BLaER1 (cell line): Measurements from ENCODE around the gene DOCK7.
"Not testable (repeated sequence)": the region's sequence is repeated elsewhere in the genome, so short reads cannot be mapped to it uniquely, and the experiment has no call there.

Experiments
- H3K27ac ChIP-seq: shearing (Covaris generic); formaldehyde crosslinking; 2 replicates; pipeline ENCODE4 v1.8.1; 2022
- H3K27me3 ChIP-seq: shearing (Covaris generic); formaldehyde crosslinking; 2 replicates; pipeline ENCODE4 v1.8.1; 2022
- H3K36me3 ChIP-seq: shearing (Covaris generic); formaldehyde crosslinking; 2 replicates; pipeline ENCODE4 v1.8.1; 2022
- H3K4me1 ChIP-seq: shearing (Covaris generic); formaldehyde crosslinking; 2 replicates; pipeline ENCODE4 v1.8.1; 2022
- H3K4me2 ChIP-seq: shearing (Covaris generic); formaldehyde crosslinking; 2 replicates; pipeline ENCODE4 v1.8.1; 2022
- H3K4me3 ChIP-seq: shearing (Covaris generic); formaldehyde crosslinking; 2 replicates; pipeline ENCODE4 v1.8.1; 2022
- H3K9ac ChIP-seq: shearing (Covaris generic); formaldehyde crosslinking; 2 replicates; pipeline ENCODE4 v1.8.1; 2022
- H3K9me3 ChIP-seq: shearing (Covaris generic); formaldehyde crosslinking; 2 replicates; pipeline ENCODE4 v1.8.1; 2022
- H4K20me1 ChIP-seq: shearing (Covaris generic); formaldehyde crosslinking; 2 replicates; pipeline ENCODE4 v1.8.1; 2022
- Cebpa-rat ChIP-seq: shearing (Covaris generic); IDR thresholded peaks from 2 replicates; pipeline ENCODE4 v1.8.1; 2022

The DOCK7 gene

GRCh38 chr1:62544570-62544969 lies 143.6 kb downstream of the DOCK7 start:
- Histone ChIP-seq H3K27me3 (no peaks in the 10 kb centered on the region), H3K36me3 (peaks cover 18% of the 10 kb centered on the region), H3K4me3 (no peak overlapping the region), H3K4me1 (no peaks in the 10 kb centered on the region), H4K20me1 (no peaks in the 10 kb centered on the region), H3K4me2 (no peak overlapping the region), H3K27ac (no peak overlapping the region), H3K9me3 (no peaks in the 10 kb centered on the region), H3K9ac (no peak overlapping the region)
- no peak for TF ChIP-seq Cebpa-rat

- Histone ChIP-seq H3K4me1 (no peaks in the 10 kb centered on the region), H3K4me2 (no peak overlapping the region), H3K27me3 (no peaks in the 10 kb centered on the region), H3K9ac (no peak overlapping the region), H3K36me3 (peaks cover 36% of the 10 kb centered on the region), H3K4me3 (no peak overlapping the region), H3K27ac (no peak overlapping the region), H4K20me1 (no peaks in the 10 kb centered on the region), H3K9me3 (no peaks in the 10 kb centered on the region)
- TF ChIP-seq Cebpa-rat = no peak
These were observed 147.1 kb downstream of the DOCK7 start for GRCh38 chr1:62541048-62541447.

GRCh38 chr1:62539028-62539447 lies 149.1 kb downstream of the DOCK7 start:
- Histone ChIP-seq H3K36me3 (peaks cover 50% of the 10 kb centered on the region), H3K9ac (no peak overlapping the region), H3K4me3 (no peak overlapping the region)

GRCh38 chr1:62536865-62537264 lies 151.3 kb downstream of the DOCK7 start:
- Histone ChIP-seq H3K9ac (no peak overlapping the region), H3K4me2 (no peak overlapping the region), H3K4me1 (no peaks in the 10 kb centered on the region), H3K4me3 (no peak overlapping the region), H4K20me1 (no peaks in the 10 kb centered on the region), H3K9me3 (no peaks in the 10 kb centered on the region), H3K27me3 (no peaks in the 10 kb centered on the region), H3K27ac (no peak overlapping the region), H3K36me3 (peaks cover 61% of the 10 kb centered on the region)
- TF ChIP-seq Cebpa-rat = no peak

More at GRCh38 chr1:62539028-62539447, 149.1 kb downstream of the DOCK7 start:
- H3K9me3 ChIP-seq = no peaks in the 10 kb centered on the region
- no peak overlapping the region for H3K27ac ChIP-seq
- no peaks in the 10 kb centered on the region for H4K20me1 ChIP-seq
- H3K4me1 ChIP-seq = no peaks in the 10 kb centered on the region
- no peaks in the 10 kb centered on the region for H3K27me3 ChIP-seq
- H3K4me2 ChIP-seq = no peak overlapping the region
- no peak for TF ChIP-seq Cebpa-rat

GRCh38 chr1:62530516-62531154 lies 157.6 kb downstream of the DOCK7 start:
- TF ChIP-seq Cebpa-rat = no peak
- Histone ChIP-seq H3K36me3 (peaks cover 50% of the 10 kb centered on the region), H3K4me3 (no peak overlapping the region), H3K4me1 (no peaks in the 10 kb centered on the region), H3K4me2 (no peak overlapping the region), H3K9me3 (no peaks in the 10 kb centered on the region; the same call in 1 of the 2 replicates), H4K20me1 (no peaks in the 10 kb centered on the region), H3K9ac (no peak overlapping the region), H3K27me3 (no peaks in the 10 kb centered on the region), H3K27ac (no peak overlapping the region)

- no peak overlapping the region for H3K4me3 ChIP-seq
- no peak for TF ChIP-seq Cebpa-rat
- peaks cover 45% of the 10 kb centered on the region for H3K36me3 ChIP-seq
- no peaks in the 10 kb centered on the region for H3K27me3 ChIP-seq
- H3K9ac ChIP-seq = no peak overlapping the region
- no peaks in the 10 kb centered on the region for H4K20me1 ChIP-seq
- H3K4me1 ChIP-seq = no peaks in the 10 kb centered on the region
- H3K4me2 ChIP-seq = no peak overlapping the region
- H3K9me3 ChIP-seq = no peaks in the 10 kb centered on the region; the same call in 1 of the 2 replicates
- H3K27ac ChIP-seq = no peak overlapping the region
These were observed 159.0 kb downstream of the DOCK7 start for GRCh38 chr1:62529227-62529626.

- no peaks in the 10 kb centered on the region for H3K4me1 ChIP-seq
- no peak for TF ChIP-seq Cebpa-rat
- no peak overlapping the region for H3K9ac ChIP-seq
- H3K4me3 ChIP-seq = no peak overlapping the region
- no peaks in the 10 kb centered on the region; the same call in 1 of the 2 replicates for H3K9me3 ChIP-seq
- no peaks in the 10 kb centered on the region for H3K27me3 ChIP-seq
- H3K36me3 ChIP-seq = peaks cover 35% of the 10 kb centered on the region
- H3K4me2 ChIP-seq = no peak overlapping the region
- no peak overlapping the region for H3K27ac ChIP-seq
- no peaks in the 10 kb centered on the region for H4K20me1 ChIP-seq
These were observed 160.2 kb downstream of the DOCK7 start for GRCh38 chr1:62528015-62528414.

GRCh38 chr1:62527346-62527745 lies 160.8 kb downstream of the DOCK7 start:
- H4K20me1 ChIP-seq, H3K4me1 ChIP-seq, H3K9me3 ChIP-seq, H3K4me3 ChIP-seq, H3K27ac ChIP-seq, H3K9ac ChIP-seq, H3K27me3 ChIP-seq, H3K4me2 ChIP-seq: not testable (repeated sequence)
- peaks cover 29% of the 10 kb centered on the region for H3K36me3 ChIP-seq

GRCh38 chr1:62523860-62524259 lies 164.3 kb downstream of the DOCK7 start:
- H3K27ac ChIP-seq = no peak overlapping the region
- H3K36me3 ChIP-seq = peaks cover 28% of the 10 kb centered on the region; the same call in 1 of the 2 replicates
- no peak overlapping the region for H3K9ac ChIP-seq
- H3K4me1 ChIP-seq = no peaks in the 10 kb centered on the region
- no peak overlapping the region for H3K4me2 ChIP-seq
- H3K9me3 ChIP-seq = peaks cover 13% of the 10 kb centered on the region
- no peak for TF ChIP-seq Cebpa-rat
- H3K4me3 ChIP-seq = no peak overlapping the region
- no peaks in the 10 kb centered on the region for H3K27me3 ChIP-seq
- H4K20me1 ChIP-seq = no peaks in the 10 kb centered on the region

- H3K36me3 ChIP-seq = peaks cover 40% of the 10 kb centered on the region
- no peaks in the 10 kb centered on the region for H4K20me1 ChIP-seq
- H3K27ac ChIP-seq = no peak overlapping the region
- peaks cover 23% of the 10 kb centered on the region for H3K9me3 ChIP-seq
- no peak overlapping the region for H3K9ac ChIP-seq
- H3K4me3 ChIP-seq = no peak overlapping the region
- H3K4me1 ChIP-seq = peaks cover 10% of the 10 kb centered on the region
- H3K4me2 ChIP-seq = no peak overlapping the region
- no peaks in the 10 kb centered on the region for H3K27me3 ChIP-seq
- no peak for TF ChIP-seq Cebpa-rat
These were observed 171.6 kb downstream of the DOCK7 start for GRCh38 chr1:62516600-62516999.
